GM18517 (cell line): Measurements from ENCODE around the gene OR10A4.
"Not testable (repeated sequence)": the region's sequence is repeated elsewhere in the genome, so short reads cannot be mapped to it uniquely, and the experiment has no call there.

Source experiments
- ATAC-seq: cut with Tn5 transposase; IDR thresholded peaks from one replicate; pipeline ENCODE4 v1.9.1; 2021; ENCODE audit warnings: mild to moderate bottlenecking, moderate library complexity; ENCODE audit not compliant: unreplicated experiment

Gene OR10A4

GRCh38 chr11:6895010-6895409, 18.6 kb downstream of the OR10A4 start:
- ATAC-seq: peak; percentile 90

- ATAC-seq: no peak
These were observed 22.5 kb downstream of the OR10A4 start for GRCh38 chr11:6898911-6899310.

GRCh38 chr11:6900327-6900999, 24.0 kb downstream of the OR10A4 start:
- no peak for ATAC-seq

GRCh38 chr11:6904804-6905203, 28.4 kb downstream of the OR10A4 start:
- ATAC-seq: not testable (repeated sequence)

GRCh38 chr11:6911378-6911777, 35.0 kb downstream of the OR10A4 start:
- no peak for ATAC-seq

GRCh38 chr11:6911948-6912347, 35.5 kb downstream of the OR10A4 start:
- no peak for ATAC-seq

GRCh38 chr11:6919698-6920097, 43.3 kb downstream of the OR10A4 start:
- no peak for ATAC-seq

GRCh38 chr11:6920702-6921101, 44.3 kb downstream of the OR10A4 start, which contains the start of gene OR2D3:
OR2D3 (plus strand) TSS chr11:6921002; CDS start chr11:6921002, 0 bp downstream.
- no peak for ATAC-seq

- no peak for ATAC-seq
These were observed 48.7 kb downstream of the OR10A4 start for GRCh38 chr11:6925007-6925577.

- peak; percentile 14 for ATAC-seq
These were observed 49.3 kb downstream of the OR10A4 start for GRCh38 chr11:6925636-6926207.

- ATAC-seq: peak; percentile 56
These were observed 50.0 kb downstream of the OR10A4 start, which contains the start of gene ZNF215 for GRCh38 chr11:6926208-6927029. ZNF215 (plus strand) TSS chr11:6926426; CDS start chr11:6932273, 5,847 bp downstream.

- peak; percentile 79 for ATAC-seq
These were observed 50.7 kb downstream of the OR10A4 start for GRCh38 chr11:6927030-6927617.
